GM21526 (cell line): ENCODE data around the gene NEDD1.

ENCODE experiments used
- ATAC-seq: cut with Tn5 transposase; IDR thresholded peaks from one replicate; pipeline ENCODE4 v1.9.1; 2021; ENCODE audit warnings: moderate library complexity; ENCODE audit not compliant: unreplicated experiment, low FRiP score

The NEDD1 gene

DNA sequence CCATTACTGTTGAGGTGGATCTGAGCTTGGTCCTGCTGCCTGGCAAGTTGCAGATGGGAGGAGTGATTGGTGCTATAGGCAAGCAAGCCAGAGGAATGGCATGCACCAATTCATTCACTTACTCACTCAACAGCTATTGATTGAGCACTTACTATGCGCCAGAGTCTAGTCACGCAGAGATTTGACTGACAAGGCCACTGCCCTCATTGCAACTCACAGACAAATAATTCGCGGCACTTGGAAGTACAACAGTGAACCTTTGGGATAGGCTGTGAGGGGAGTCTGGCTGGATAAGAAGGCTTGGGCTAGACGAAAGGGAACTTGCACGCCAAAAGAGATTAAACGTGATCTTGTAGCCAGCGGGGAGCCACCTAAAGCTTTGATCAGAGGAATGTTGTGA lies 96.2 kb downstream of the NEDD1 start:
- no peak for ATAC-seq
